Retina (tissue), 1 donor: ENCODE measurements around the gene CRIP1.

ENCODE experiments used
- DNase-seq: peaks from one replicate; pipeline ENCODE4 v3.0.0-alpha.2; 2016

CRIP1 gene

DNA sequence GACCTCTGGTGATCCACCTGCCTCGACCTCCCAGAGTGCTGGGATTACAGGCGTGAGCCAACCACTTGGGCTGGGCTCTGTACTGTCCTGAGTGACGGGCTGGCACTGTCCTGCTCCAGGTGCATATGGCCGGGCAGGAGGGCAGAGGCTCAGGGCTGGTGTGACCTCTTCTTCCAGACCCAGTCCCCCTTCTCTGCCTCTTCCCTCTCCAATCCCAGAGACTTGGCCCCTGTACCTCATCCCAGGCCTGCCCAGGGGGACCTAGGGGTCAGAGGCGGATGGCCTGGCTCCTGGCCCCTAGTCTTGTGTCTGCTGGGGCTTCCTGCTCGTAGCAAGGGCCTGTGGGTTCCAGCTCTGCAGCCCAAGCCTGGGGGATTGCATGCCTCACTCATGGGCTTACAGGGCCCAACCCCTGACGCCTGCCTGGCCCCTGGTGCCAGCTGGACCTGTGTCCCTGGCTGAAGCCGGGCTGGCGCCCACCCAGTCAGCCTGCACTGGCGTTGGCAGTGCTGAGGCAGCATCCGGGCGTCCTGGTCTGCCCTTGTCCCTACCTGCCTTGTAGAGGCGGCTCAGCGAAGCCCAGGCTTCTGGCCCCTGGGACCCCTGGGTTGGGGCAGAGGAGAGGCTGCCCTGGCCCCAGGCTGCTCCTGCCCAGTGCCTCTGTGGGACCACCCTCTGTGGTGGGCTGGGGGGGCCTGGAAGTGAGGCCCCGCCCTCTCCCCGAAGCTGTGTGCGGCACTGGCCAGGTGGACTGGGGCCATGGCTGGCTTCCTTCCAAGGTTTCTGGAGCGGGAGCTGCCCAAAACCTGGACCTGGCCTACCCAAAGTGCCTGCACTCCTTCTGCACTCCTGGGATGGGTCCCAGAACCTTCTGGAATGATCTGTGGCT lies 8.7 kb downstream of the CRIP1 start:
- DNase-seq, result no peak

DNA sequence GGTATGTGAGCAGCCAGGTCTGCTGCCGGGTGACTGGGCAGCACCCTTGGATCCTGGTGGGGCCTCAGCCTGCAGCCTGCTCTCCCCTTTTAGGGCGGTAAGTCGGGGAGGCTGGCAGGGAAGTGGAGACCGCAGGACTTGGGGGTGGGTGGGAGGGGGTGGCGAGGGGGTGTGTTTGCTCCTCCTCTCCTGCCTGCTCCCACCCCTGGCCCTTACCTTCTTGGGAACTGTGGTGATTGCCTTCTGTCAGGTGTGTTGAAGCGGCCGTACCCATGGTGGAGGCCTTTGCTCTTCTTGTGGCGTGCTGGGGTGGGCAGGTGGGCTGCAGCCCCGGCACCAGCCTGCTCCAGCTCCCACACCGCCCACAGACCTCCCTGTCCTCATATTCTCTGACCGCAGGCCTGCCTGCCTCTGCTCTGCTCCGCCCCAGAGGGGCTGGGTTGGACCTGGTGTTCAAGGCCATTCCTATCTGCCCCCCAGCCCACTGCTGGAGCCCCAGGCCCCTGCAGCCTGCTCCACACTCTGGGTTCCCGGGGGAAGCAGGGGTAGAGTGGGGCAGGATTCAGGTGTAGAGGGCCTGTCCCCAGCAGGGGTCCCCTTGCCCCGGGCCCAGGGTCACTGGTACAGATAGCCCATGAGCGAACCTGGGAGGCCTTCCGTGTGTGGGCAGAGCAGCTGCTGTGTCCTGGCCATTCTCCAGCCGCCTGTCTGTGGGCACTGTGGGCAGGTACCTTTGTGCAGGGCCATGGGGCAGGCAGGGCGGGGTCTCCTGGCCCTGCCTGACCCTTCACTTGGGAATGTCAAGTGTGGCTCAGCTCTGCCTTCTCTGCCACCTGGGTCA lies 9.5 kb downstream of the CRIP1 start:
- DNase-seq, result no peak

DNA sequence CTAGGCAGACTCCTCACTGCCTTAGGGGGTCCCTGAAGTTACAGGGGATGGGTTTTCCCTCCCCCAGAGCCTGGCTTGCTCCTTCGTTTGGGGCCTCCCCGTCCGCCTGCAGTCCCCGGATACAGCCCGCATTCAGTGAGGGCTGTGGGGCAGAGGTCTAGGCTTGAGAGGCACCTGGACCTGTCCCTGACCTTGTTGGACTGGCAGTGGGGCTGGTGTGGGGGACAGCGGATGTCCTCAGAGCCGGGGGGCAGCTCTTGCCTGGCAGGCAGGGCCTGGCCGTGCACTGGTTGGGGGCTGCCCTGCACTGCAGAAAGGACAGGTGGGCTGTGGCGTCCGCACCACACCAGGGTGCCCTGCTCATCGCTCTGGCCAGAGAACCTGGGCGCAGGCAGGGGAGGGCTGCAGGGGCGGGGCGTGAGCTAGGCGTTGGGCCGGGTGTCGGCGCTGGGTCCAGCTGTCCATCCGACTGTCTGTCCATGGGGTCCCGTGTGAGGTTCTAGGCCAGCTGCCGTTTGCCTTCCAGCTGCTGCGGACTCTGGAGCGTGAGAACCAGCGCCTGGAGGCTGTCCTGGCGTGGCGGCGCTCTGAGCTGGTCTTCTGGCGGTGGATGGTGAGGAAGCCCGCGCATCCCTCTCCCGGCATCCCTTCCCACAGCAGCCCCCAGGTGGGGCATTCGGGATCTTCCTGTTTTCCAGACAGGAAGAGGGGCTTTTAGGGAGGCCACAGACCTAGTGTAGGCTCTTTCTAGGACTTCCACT lies 10.3 kb downstream of the CRIP1 start:
- no peak for DNase-seq

DNA sequence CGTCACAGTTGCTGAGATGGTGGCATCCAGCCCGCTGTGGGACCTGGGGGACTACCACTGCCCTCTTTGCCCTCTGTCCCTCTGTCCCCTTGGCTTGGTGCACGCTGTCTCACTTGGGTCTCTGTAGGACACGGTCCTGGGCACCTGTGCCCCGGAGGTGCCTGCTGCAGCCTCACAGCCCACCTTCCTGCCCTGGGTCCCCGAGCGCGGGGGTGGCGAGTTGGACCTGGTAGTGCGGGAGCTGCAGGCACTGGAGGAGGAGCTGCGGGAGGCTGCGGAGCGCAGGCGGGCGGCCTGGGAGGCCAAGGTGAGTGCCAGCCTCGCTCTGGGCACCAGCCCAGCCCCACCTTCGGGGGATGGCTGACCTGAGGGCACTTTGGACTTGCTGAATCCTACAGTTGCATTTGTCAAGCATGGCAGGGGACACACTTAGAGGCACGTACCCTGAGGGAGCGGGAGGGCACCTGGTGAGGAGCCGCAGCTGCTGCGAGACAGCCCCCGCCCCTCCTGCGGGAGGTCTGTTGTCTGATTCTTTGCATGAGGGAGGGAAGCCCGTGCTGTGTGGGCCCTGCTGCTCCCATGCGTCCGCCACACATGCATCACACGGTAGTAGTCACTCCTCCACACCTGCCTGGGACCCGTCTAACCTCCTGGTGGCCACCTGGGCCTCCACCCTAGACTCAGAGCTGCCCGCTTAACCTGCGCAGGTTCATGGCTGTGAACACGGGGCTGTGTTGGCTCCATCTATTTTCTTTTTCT lies 11.2 kb downstream of the CRIP1 start:
- DNase-seq, result no peak

DNA sequence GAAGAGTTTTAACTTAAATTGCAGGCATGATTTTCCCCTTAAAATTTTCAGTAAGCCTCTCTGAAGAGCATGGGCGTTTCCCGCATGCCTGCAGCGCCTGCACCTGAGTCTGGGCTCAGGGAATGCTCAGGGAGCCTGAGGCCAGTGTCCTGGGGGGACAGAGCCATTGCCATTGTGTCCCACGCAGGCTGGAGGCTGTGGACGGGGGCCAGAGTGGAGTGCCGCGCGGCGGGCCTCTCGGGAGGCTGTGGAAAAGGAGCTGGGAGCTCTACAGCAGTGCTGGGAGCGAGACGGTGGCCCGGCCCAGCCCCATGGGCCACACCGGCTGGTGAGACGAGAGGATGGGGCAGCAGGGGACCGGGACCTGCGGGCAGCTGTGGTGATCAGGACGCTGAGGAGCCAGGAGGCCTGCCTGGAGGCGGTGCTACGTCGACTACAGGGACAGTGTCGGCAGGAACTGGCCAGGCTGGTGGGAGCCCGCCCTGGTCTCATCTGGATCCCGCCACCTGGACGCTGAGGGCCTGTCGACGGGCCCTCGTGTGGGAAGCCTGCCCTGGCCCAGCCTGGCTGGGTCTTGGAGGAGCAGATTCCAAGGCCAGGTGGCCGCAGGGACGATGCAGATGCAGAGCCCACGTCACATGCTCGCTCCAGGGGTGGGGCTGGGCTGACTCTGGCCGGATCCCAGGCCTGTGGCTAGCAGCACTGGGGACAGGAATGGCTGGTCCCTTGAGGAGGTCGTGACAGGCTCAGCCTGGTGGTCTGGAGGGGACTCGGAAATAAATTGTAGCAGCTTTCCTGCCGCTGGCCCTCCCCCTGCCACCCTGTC lies 12.0 kb downstream of the CRIP1 start:
- DNase-seq, result no peak

DNA sequence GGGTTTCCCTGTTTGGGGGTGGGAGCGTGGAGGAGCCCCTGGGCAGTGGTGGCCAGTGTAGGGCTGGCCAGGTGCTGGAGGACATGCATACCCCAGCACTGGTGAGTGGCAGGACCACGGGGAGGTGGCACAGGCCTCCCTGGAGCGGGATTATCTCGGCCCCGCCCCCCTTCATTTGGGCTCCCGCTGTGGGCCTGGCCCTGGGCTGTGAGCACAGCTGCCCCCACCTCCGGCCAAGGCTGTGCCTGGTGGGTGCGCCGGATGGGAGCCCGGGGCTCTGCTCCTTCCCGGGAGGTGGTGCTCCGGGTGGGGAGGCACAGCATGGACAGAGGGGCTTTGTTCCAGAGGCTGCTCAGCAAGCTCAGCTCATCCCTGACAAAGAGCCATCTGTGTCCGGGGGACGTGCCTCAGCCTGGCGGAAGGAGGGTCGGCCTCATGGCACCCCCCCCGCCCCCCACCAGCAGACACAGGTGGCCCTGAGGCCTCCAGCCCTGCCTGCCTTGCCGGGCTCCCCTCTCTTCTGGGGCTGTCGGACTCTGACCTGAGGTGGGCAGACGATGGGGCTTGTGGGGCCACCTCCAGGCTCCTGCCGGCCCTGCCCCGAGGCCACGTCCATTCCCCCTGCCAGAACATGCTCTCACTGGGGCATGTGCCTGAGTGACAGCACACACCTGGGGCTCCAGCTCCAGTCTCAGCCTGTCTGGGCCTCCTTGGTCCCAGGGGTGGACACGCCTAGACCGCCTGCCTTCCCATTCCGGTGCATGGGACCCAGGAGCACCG lies 12.8 kb downstream of the CRIP1 start:
- peak; percentile 79 for DNase-seq

DNA sequence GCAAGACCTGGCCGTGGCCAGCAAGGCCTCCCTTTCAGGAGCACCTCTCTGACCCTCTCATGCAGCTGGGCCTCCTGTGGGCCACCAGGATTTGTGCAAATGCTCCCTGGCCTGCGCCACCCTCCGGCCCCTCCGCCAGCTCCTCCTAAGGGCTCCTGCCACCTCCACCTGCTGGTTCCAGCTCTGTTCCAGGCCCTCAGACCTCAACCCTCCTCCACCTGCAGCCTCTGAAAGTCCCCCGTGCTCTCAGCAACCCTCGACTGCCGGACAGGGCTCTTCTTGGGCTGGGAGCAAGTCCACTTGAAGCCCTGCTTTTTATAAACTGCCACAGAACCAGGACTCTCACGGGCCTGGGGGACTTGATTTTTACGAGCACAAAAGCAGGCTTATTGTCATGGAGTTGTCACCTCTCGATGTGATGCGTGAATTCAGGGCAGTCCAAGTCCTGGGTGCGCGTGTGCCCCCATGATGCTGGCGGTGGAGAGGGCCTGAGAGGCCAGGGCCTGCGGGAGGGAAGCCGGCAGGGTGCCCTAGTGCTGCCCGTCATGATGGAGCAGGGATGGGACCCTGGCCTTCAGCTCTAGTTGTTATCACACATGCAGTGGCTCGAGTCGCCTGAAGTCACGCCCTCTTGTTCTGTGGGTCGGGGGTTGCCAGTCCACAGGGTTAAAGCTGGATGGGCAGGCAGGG lies 13.5 kb downstream of the CRIP1 start:
- no peak for DNase-seq

DNA sequence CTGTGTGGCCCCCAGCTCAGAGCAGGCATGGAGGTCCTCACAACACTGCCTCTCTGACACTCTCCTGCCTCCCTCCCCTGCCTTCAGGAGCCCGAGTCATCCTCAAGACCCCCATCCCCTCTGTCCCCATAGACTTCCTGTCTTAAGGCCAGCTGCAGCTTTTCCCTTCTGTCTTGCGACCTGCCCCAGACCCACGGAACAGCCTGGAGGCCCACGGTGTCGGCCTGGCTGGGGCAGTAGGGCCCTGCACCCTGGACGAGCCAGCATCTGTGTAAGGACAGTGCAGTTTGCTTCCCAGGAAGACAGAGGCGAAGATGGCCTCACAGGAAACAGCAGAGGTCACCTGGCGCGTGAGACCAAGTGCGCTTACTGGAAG lies 14.0 kb downstream of the CRIP1 start:
- DNase-seq, result no peak

DNA sequence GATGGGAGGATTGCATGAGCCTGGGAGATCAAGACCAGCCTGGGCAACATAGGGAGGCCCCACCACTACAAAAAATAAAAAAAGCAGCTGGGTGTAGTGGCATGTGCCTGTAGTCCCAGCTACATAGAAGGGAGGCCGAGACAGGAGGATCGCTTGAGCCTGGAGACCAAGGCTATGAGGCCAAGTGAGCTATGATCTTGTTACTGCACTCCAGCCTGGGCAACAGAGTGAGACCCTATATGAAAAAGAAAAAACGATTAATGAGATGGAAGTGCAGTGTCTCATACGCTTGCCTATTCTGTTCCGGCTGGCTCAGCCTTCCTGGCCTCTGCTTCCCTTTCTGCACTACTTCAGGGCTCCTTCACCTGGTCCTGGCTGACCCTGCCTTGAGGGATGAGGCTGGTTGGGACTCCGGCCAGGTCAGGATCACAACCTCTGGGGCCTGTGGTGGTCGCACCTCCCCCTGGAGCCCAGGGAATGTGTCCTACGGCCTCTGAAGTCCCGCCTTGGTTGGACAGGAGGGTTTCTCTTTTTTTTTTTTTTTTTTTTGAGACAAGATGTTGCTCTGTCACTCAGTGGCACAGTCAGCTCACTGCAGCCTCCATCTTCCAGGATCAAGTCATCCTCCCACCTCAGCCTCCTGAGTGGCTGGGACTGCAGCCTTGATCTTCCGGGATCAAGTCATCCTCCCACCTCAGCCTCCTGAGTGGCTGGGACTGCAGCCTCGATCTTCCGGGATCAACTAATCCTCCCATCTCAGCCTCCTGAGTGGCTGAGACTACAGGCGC lies 15.0 kb downstream of the CRIP1 start:
- DNase-seq, result no peak

DNA sequence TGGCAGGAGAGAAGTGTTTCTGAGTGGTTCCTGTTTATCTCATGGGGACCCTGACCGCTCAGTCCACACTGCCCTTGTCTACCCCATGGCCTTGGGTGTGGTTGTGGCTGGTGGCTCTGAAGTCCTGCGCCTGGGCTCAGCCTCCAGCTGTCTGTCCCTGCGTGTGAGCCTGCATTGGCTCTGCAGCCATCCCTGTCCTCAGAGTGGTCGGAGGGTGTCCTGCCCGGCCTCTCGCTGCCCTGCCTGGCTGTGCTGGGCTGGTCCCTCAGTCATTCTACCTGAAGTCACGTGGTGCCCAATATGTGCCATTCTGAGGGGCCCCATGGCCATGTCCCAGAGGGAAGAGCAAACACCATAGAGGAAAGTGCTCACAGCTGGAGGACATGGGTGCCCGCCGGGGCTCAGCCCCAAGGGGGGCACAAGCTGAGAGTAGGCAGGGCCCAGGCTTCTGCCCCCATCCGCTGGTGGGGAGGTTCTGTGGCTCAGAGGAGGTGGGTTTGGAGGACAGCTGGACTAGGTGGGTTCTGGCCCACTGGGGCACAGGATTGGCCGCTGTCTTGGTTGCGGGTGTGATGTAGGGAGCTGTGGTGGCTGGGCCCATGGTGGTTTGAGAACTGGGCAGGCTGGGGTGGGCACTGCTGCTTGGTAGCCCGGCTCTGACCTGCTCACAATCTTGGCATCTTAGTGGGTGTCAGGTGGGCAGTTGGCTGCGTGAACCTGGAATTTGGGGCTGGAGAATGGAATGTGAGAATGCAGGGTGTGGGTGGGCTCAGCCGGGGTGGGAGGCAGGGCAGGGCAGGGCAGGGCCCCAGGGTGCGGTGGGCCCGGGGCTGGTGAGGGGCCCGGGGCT lies 16.0 kb downstream of the CRIP1 start:
- DNase-seq, result no peak

DNA sequence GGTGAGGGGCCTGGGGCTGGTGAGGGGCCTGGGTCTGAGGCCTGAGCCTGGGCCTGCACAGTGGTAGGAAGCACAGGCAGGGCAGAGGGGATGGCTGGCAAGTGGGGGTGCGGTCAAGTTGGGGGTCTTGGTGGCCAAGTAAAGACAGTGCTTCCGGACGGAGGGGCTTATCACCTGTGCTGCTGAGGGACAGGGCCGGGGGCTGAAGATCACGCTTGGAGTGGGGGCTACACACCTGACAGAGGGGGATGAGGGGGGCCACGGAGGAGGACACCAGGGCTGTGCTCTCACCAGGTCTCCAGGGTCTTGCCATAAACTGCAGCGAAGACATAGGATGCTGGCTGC lies 16.6 kb downstream of the CRIP1 start:
- DNase-seq, result no peak

DNA sequence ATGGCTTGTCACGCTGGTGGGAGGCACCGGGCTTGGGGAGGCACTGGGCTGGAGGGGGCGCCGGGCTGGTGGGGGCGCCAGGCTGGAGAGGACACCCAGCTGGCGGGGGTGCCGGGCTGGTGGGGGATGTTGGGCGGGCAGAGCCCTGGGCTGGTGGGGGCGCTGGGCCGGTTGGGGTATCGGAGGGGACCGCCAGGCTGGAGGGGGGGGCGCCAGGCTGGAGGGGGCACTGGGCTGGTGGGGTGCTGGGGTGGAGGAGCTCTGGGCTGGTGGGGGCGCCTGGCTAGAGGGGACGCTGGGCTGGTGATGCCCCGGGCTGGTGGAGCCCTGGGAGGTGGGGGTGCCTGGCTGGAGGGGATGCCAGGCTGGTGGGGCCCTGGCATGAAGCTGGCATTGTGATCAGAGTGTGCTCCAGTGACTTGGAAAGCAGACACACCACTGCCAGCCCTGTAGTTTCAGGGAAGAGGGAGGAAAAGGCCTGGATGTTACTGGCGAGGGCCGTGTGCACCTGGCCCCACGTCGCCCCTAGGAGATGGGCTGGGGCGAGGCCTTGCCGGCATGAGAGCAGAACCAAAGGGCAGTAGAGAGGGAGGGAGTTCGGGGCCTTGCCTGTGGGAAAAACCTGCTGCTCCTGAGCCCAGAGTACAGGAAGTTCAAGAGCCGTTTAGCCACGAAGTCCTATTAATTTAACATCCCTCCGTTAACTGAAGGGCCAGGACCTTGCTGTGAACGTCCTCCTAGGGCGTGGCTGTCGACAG lies 17.4 kb downstream of the CRIP1 start:
- no peak for DNase-seq

DNA sequence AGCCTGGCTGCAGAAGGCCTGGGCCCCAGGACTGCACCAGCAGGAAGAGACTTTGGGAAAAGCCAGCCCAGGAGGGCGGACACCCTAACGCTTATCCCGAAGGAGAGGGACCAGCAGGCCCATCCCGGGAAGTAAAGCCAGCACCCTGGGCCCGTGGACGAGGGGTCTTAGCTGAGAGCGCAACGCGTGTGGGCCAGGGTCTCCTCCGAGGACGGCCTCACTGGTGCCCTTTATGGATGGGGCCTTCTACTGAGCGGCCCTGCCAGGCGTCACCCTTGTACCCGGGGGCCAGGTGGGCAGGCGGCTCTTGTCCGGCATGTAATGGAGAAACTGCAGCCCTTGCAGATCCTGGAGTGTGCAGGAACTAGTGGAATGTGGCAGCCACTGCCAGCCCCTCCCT lies 18.4 kb downstream of the CRIP1 start:
- DNase-seq, result no peak

DNA sequence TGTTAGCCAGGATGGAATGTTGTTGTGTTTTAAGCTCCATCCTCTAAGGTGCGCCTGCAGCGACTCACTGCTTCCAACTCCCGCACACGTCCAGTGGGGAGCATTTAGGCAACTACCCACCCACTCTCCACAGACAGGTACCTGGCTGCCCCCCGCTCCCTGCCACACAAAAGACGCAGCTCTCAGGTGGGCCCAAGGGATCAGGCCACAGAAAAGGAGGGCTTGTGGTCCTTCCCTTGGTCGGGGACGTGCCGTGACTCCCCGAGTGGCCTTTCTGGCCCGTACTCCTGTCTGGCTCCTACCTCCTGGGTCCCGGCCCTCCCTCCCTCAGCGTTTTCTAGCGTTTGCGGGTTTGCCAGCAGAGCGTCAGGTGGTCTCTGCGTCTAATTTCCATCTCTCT lies 20.6 kb downstream of the CRIP1 start:
- DNase-seq, result no peak

DNA sequence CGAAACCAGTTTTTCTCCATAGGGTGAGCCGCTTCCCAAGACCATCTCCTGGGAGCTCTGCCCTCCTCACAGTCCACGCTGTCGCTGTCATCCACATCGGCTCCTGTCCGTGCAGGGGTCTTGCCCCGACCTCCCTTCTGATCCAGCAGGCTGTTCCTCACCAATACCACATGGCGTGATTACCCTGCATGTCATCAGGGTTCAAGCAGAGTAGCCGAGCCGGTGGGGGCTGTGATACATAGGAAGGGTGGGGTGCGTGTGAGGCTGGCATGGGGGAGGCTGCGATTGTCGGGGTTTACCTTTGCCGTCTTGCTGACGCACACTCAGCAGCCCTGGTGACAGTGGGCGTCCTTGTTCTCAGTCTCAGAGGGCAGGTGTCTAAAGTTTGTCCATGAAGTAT lies 21.4 kb downstream of the CRIP1 start:
- no peak for DNase-seq

DNA sequence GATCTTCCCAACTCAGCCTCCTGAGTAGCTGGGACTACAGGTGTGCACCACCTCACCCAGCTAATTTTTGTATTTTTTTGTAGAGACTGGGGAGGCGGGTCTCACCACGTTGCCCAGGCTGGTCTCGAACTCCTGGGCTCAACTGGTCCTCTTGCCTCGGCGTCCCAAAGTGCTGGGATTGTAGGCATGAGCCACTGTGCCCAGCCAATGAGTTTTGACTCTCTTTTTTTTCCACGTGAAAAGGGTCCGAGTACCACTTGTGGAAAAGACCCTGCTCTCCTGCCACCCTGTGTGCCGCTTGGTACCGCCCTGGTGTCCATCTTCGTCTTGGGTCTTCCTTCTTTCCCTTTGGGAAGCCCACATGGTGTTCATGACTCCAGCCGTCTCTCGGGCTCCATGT lies 21.9 kb downstream of the CRIP1 start:
- no peak for DNase-seq

DNA sequence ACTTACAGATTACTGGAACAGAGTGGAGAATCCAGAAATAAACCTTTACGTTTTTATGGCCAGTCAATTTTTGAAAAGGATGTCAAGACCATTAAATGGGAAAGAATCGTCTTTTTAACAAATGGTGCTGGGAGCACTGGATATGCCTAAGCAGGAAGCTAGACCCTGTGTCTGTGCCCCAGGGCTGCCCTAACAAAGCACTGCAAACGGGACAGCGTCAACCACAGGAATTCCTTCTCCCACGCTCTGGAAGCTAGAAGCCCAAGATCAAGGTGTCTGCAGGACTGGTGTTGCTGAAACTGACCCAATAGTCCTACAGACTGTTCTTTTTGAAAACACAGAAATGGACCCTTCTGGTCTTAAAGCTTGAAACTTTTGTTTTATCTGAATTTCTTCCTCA lies 30.4 kb downstream of the CRIP1 start:
- no peak for DNase-seq
